GM19395 (cell line): ENCODE data around the gene BLOC1S1.
A peak's percentile ranks its signal among the peaks of the same experiment; 100 is the strongest.

Experiments
- ATAC-seq: cut with Tn5 transposase; IDR thresholded peaks from one replicate; pipeline ENCODE4 v1.9.1; 2021; ENCODE audit warnings: mild to moderate bottlenecking, moderate library complexity; ENCODE audit not compliant: unreplicated experiment

Gene BLOC1S1

GRCh38 chr12:55715833-55716581, at the start of gene BLOC1S1:
BLOC1S1 (plus strand) TSS chr12:55716046; CDS start chr12:55716052, 6 bp downstream.
- peak; percentile 89 for ATAC-seq

- no peak for ATAC-seq
These were observed 49.3 kb upstream of the BLOC1S1 start for GRCh38 chr12:55666508-55666907.

GRCh38 chr12:55670276-55670675, 45.6 kb upstream of the BLOC1S1 start:
- ATAC-seq, result no peak

- ATAC-seq, result no peak
These were observed 44.1 kb upstream of the BLOC1S1 start for GRCh38 chr12:55671746-55672145.

GRCh38 chr12:55673638-55674037, 42.2 kb upstream of the BLOC1S1 start:
- peak; percentile 100 for ATAC-seq

GRCh38 chr12:55675666-55676065, 40.2 kb upstream of the BLOC1S1 start:
- no peak for ATAC-seq

GRCh38 chr12:55676707-55677106, 39.1 kb upstream of the BLOC1S1 start:
- no peak for ATAC-seq

GRCh38 chr12:55679691-55680090, 36.2 kb upstream of the BLOC1S1 start:
- no peak for ATAC-seq

GRCh38 chr12:55681142-55682077, 34.4 kb upstream of the BLOC1S1 start:
- no peak for ATAC-seq

GRCh38 chr12:55682087-55682796, 33.6 kb upstream of the BLOC1S1 start:
- no peak for ATAC-seq

GRCh38 chr12:55683676-55684075, 32.2 kb upstream of the BLOC1S1 start:
- ATAC-seq, result no peak

- no peak for ATAC-seq
These were observed 31.0 kb upstream of the BLOC1S1 start for GRCh38 chr12:55684761-55685370.

- no peak for ATAC-seq
These were observed 30.2 kb upstream of the BLOC1S1 start for GRCh38 chr12:55685671-55686070.

GRCh38 chr12:55686366-55687010, 29.4 kb upstream of the BLOC1S1 start:
- no peak for ATAC-seq

GRCh38 chr12:55687746-55688145, 28.1 kb upstream of the BLOC1S1 start:
- ATAC-seq, result peak; percentile 62

- no peak for ATAC-seq
These were observed 26.9 kb upstream of the BLOC1S1 start for GRCh38 chr12:55688716-55689655.

- no peak for ATAC-seq
These were observed 23.1 kb upstream of the BLOC1S1 start for GRCh38 chr12:55692631-55693322.

GRCh38 chr12:55693323-55694187, 22.3 kb upstream of the BLOC1S1 start:
- no peak for ATAC-seq
